ENCODE results near the gene CFAP61. TPM values are rescaled to one million over a fixed set of nuclear protein-coding genes. Genes with fewer than 3 reads are reported as not detected.

Gene CFAP61
- total RNA-seq, 1 donor from 2014 or later: not detected

- Histone ChIP-seq H3K9me3 (no peaks in the 10 kb centered on the region), H3K4me3 (no peak overlapping the region), H3K27ac (no peak overlapping the region), H3K36me3 (no peaks in the 10 kb centered on the region), H3K27me3 (no peaks in the 10 kb centered on the region), H3K4me1 (no peaks in the 10 kb centered on the region)
- DNase-seq (no peak), ATAC-seq (no peak)
- TF ChIP-seq CTCF (IDR thresholded peaks at IDR 0.05): no peak
- intact Hi-C loops (cut with DNase I): no loop called here
Observed at GRCh38 chr20:20334489-20334888, 282.2 kb downstream of the CFAP61 start.

- Histone ChIP-seq H3K27ac (no peak overlapping the region), H3K4me1 (no peaks in the 10 kb centered on the region), H3K27me3 (no peaks in the 10 kb centered on the region), H3K9me3 (no peaks in the 10 kb centered on the region), H3K36me3 (no peaks in the 10 kb centered on the region), H3K4me3 (no peak overlapping the region)
- DNase-seq (no peak), ATAC-seq (no peak)
- no peak for TF ChIP-seq CTCF (IDR thresholded peaks at IDR 0.05)
- intact Hi-C loops (cut with DNase I): no loop called here
Observed at GRCh38 chr20:20338133-20338730, 285.9 kb downstream of the CFAP61 start.

- H3K36me3 ChIP-seq: no peaks in the 10 kb centered on the region
- H3K9me3 ChIP-seq: no peaks in the 10 kb centered on the region
- no peaks in the 10 kb centered on the region for H3K4me1 ChIP-seq
- no peaks in the 10 kb centered on the region for H3K27me3 ChIP-seq
- H3K4me3 ChIP-seq: no peak overlapping the region
- TF ChIP-seq CTCF (IDR thresholded peaks at IDR 0.05): no peak
- ATAC-seq (no peak), DNase-seq (no peak)
- H3K27ac ChIP-seq: no peak overlapping the region
- intact Hi-C loops (cut with DNase I): no loop called here
Observed at GRCh38 chr20:20340443-20340842, 288.1 kb downstream of the CFAP61 start.

GRCh38 chr20:20341371-20341770, 289.0 kb downstream of the CFAP61 start:
- intact Hi-C loops (cut with DNase I): no loop called here
- Histone ChIP-seq H3K4me1 (no peaks in the 10 kb centered on the region), H3K4me3 (no peak overlapping the region), H3K36me3 (no peaks in the 10 kb centered on the region), H3K27me3 (no peaks in the 10 kb centered on the region), H3K9me3 (no peaks in the 10 kb centered on the region), H3K27ac (no peak overlapping the region)
- TF ChIP-seq CTCF (IDR thresholded peaks at IDR 0.05): no peak
- ATAC-seq (no peak), DNase-seq (no peak)

- Histone ChIP-seq H3K27ac (no peak overlapping the region), H3K9me3 (no peaks in the 10 kb centered on the region), H3K27me3 (no peaks in the 10 kb centered on the region), H3K4me1 (no peaks in the 10 kb centered on the region), H3K4me3 (no peak overlapping the region), H3K36me3 (no peaks in the 10 kb centered on the region)
- DNase-seq: no peak
- ATAC-seq: no peak
- intact Hi-C loops (cut with DNase I): no loop called here
- TF ChIP-seq CTCF (IDR thresholded peaks at IDR 0.05): no peak
Observed at GRCh38 chr20:20342066-20342465, 289.7 kb downstream of the CFAP61 start.

GRCh38 chr20:20343932-20344331, 291.6 kb downstream of the CFAP61 start:
- Histone ChIP-seq H3K27ac (no peak overlapping the region), H3K27me3 (no peaks in the 10 kb centered on the region), H3K36me3 (no peaks in the 10 kb centered on the region), H3K9me3 (peaks cover 9% of the 10 kb centered on the region), H3K4me3 (no peak overlapping the region), H3K4me1 (no peaks in the 10 kb centered on the region)
- no peak for TF ChIP-seq CTCF (IDR thresholded peaks at IDR 0.05)
- intact Hi-C loops (cut with DNase I): no loop called here
- no peak for ATAC-seq
- DNase-seq: no peak

Measured in upper lobe of right lung (tissue), 1 donor.